Glomerular visceral epithelial cell (primary cell): Measurements from ENCODE around the gene NREP.

ENCODE experiments used
- DNase-seq: peaks from one replicate; pipeline ENCODE4 v3.0.0-alpha.2; 2016; ENCODE audit errors: extremely low spot score

Gene NREP, protein sequence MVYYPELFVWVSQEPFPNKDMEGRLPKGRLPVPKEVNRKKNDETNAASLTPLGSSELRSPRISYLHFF

DNA sequence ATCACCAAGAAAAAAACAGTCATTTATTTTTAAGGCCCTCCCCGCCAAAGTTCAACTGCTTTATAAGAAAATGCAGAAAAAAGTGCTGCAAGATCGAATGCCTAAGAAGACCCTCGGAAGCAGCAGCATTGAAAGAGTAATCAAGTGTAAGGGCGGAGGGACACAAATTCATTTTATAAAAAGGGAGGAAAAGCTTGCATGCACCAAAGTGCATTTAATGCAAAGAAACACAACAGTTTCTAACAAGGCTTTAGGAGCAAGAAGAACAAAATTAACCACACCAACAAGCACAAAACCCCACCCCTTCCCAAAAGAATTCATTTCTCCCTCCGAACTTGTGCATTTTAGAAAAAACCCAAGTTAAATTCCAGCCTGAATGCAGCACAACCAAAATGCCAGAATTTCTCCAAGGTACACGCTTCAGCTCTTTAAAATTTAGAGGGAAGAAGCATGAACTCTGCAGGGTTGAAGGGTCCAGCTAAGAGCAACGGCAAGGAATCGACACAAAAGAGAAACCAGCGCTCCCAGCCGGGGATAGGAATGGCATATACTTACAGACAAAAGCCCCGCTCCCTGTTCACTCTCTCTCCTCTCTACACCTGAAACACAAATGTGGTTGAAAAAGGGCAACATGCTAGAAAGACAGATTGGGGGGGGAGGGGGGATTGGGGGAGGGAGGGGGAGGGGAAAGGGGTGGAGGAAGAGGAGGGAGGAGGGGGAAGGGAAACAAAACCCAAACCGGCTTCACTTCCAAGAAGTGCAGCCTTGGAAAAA lies at the start of gene NREP:
Gene NREP, minus strand, starts transcription at position 614 of the 774 bp plus-strand sequence. CDS start 1,422 bp downstream, outside the sequence.
- DNase-seq = no peak

DNA sequence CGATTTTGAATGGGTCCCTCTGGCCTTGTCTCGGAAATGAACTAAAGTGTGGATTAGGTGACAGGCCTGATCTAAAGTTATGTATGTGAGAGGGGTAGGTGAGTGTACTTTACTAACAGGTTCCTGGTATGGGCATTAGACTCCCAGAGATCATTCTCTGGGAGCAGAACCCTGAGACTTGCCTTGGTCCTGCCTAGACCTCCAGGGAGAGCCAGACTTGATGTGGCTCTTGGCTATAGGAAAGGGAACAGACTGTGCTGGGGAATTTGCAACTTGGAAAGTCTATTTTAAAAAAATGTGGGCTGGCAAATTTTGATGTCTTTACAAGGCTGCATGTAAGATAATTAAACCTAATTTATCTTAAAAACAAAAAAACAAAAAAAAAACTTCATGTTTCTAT lies 49.8 kb upstream of the NREP start:
- DNase-seq = no peak

DNA sequence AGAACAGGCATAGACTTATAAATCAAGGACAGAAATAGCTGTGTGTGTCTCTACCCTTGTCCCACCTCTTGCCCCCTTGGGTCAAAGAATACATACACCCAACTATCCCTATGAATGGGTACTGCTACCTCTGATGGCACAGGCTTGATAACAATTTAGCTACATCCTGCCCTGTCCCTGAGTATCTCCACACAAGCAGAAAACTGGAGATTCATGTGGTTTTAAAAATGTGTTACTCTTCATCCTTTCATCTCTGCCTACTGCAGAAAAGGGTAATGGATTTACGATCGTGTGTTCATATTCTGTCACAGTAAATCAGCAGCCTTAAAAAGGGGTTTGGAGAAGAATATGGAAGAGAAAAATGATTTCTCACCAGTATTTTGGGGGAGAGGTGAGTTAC lies 49.2 kb upstream of the NREP start:
- DNase-seq = no peak

DNA sequence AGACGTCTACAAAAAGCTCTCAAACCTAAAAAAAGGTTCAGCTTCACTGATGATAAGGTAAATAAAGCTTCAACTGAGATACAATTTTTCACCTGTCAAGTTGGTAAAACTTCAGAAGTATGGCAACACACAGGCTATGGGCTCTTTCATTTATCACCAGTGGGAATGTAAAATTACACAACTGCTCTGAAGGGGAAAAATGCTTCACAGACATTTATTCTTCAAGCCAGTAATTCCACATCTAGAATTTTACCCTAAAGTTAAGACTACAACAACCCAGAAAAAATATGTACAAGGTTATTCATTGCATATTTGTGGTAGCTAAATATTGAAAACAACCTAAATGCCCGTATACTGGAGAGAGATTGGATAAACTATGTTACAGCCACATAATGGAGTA lies 48.1 kb upstream of the NREP start:
- no peak for DNase-seq

DNA sequence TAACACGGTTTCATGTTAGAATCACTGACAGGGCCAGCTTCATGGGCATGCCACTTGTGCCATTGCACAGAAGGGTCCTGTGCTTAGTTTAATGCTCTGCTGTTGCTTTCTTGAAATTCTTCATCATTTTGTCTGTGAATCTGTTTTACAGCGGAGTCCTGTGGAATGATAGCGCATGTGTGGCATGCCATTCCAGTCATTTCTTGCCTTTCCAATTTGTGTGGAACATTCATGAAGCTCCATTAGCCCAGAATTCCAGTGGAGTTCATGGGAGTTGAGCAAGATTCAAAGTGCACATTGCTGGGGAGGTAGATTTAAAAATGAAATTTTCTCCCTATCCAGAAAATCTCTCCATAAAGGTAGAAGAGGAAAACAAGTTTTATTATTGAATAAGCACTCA lies 43.4 kb upstream of the NREP start:
- DNase-seq = no peak

DNA sequence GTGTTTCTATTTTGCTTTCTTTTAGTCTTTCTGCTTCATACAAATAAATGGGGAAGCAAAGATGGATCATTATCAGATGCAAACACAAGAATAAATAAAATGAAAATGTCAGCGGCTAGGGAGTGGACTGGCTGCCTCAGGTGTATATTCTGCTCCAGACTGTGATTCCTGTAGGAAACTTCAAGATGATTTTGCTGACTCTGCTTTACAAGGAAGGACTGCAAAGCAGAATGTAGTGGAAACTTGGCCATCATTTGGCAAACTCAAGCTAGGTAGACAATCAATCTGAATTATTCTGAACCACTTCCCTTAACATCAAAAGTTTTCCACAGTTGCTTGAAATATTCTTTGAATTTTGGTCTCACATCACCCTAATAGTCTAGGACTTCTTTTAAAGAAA lies 38.1 kb upstream of the NREP start:
- no peak for DNase-seq

DNA sequence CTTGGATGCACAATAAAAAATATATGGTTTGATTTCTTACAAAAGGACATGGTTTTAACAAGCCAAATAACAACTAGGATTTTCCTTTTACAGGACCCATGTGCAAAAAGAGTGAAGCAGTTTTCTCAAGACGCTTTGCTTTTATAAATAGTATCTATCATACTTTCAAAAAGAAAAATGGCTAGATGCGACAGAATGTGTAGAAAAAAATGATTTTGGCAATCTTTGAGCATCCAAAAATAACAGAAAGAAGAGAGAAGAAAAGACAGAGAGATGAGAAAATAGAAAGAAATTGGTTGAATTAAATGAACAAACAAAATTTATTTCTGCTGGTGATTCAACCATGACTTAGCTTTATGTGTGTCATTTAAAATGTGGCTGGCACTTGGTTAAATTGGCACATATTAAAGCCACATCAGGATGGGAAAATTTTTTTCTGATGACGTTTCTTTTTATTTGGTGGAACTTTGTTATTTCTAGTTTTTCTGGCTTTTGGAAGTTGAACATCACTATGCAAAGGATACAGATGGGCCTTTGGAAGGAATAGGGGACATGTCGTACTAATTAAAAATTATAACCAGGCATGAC lies 35.6 kb upstream of the NREP start:
- DNase-seq = peak; percentile 33

DNA sequence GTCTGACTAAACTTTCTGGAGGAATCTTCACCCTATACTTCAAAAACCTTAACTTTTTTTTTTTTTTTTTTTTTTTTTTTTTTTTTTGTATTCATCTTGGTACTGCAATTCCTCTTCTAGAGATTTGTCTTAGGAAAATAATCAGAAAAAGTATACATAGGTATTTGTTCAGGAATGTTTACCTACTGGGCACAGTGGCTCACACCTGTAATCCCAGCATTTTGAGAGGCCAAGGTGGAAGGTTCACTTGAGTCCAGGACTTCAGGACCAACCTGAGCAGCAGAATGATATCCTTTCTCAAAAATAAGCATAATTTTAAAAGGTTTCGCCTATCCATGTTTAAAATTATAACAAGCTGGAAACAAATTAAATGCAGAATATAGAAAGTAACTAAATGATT lies 33.3 kb upstream of the NREP start:
- no peak for DNase-seq

DNA sequence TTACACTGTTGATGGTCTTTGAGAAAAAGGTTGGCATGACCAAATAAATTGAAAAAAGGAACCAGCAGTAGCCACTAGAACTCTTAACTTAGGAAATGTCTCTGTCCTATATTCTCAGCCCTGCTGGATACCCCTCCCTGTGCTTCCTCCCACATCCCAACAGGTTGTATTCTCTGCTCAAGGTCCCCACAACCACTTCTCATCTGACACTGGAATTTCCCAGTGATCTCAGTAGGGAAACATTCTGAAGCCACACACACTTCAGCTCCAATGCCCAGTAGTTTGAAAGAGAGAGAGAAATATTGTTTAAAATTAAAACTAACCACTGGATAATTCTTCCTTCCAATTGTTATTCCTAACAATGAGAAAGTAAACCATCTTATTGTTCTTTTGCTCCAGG lies 30.0 kb upstream of the NREP start:
- peak; percentile 63 for DNase-seq

DNA sequence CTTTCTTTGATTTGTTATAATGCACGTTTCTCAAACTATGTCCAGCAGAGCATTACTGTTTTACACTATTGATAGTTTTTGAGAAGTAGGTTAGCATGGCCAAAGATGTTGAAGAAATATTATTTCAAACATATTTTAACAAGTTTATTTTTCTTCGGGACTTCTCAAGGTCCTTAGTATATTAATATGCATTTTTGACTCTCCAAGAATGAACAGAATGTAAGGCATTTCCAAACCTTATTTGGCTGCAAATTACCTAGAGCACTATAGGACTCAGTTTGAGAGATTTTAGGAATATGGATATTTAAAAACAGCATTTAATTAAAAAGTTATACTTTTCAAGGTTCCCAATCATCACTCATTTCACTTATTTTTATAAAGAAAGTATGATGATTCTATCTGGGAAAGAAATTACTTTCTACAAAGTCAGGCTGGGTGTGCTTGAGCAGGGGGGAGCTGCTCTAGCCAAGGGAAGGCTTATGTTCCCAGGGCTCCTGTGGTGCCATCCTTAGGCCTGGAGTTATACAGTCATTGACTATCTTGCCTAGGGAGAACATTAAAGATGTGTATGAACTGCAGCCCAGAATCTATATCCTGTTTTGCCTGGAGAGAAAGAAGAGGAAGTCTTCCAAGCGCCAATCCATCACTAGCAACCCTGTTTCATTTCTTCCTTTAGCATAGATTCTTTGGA lies 27.6 kb upstream of the NREP start:
- no peak for DNase-seq

DNA sequence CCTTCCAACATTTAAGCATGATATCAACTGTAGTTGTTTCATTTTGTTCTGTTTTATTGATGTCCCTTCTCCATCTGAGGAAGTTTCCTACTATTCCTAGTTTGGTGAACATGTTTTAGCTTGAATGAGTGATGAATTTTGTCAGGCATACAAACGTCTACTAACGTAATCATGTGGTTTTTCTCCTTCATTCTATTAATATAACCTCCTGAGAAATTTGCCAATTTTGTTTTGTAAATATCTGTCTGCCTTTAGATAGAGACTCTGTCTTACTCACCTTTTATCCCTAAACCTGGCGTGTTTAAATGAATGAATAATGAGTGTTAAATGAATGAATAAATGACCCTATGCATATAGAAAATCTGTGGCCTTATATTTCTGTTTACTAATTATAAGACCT lies 26.5 kb upstream of the NREP start:
- no peak for DNase-seq

DNA sequence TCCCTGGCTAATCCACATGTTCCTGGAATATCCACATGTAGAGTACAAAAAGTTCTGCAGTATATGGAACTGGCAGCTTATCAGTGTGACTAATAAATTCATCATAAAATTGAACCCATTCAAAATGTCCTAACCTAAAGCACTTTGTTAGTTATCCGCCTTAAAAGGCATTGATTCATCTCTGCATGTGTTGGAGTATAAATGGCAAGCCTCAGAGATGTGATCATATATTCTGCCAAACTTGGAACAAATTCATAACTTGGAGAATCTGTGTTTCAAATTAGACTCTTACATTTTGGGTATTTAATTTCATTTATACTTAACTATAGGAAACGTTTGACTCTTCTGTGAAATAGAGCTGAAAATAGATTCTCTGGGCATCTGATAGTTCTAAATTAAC lies 25.2 kb upstream of the NREP start:
- DNase-seq = no peak

DNA sequence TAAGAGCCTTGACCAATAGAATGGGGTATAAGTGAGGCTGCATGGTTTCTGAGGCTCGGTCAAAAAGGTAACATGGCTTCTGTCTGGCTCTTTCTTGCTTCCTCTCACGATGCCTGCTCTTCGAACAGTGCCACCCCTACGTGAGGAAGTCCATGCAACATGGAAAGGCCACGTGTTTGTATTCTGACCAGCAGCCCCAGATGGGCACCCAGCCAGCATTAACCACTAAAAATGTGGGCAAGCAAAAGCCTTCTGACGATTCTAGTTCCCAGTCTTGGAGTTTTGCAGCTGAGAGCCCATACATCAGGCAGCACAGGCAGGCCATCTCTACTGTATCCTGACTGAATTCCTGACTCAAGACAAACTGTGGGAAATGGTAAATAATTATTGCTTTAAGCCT lies 24.2 kb upstream of the NREP start:
- DNase-seq = peak; percentile 64

DNA sequence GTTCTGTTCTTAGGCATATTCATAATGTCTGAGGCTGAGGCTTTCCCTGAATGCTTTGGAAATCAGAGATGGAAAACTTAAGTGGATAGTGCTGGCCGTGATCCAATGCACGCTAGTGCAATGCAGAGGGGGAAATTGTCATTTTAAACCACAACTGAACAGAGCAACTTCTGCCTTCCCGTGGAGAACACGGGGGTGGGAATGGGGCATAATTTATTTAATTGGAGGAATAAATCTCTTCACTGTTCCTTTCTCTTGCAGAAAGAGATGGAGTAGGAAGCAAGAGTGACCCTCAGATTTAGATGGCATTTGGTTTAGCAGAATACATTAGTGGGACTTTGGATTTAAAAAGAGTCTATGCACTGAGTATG lies 22.9 kb upstream of the NREP start:
- peak; percentile 22 for DNase-seq

DNA sequence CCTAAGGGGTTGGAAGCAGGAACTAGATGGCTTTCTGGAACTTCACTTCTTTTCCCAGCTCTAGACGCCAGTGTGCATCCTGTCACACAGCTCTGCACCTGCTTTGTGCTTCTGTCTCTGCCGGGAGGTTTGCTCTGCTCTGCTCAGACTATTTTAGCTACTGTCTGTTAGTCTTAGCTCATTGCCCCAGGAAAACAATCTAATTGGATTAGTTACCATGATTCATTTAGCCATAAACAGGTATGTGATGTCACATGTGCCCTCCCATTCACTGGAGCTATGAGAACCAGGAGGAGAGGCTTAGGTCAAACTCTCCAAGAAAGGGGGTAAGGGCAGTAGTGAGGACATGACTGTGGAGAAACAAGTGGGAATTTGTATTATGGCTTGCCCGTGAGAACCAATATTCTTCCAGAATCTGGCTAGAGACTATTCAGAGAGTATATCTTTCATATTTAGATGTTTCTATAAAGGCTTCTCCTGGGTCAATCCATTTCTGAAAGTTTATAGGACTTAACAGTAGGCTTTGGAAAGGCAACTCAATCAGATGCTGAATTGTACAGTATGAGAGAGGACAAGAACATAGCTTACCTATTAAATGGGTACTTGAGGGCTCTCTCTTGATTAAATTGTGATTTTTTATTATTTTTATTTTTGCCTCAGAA lies 22.4 kb upstream of the NREP start:
- no peak for DNase-seq

DNA sequence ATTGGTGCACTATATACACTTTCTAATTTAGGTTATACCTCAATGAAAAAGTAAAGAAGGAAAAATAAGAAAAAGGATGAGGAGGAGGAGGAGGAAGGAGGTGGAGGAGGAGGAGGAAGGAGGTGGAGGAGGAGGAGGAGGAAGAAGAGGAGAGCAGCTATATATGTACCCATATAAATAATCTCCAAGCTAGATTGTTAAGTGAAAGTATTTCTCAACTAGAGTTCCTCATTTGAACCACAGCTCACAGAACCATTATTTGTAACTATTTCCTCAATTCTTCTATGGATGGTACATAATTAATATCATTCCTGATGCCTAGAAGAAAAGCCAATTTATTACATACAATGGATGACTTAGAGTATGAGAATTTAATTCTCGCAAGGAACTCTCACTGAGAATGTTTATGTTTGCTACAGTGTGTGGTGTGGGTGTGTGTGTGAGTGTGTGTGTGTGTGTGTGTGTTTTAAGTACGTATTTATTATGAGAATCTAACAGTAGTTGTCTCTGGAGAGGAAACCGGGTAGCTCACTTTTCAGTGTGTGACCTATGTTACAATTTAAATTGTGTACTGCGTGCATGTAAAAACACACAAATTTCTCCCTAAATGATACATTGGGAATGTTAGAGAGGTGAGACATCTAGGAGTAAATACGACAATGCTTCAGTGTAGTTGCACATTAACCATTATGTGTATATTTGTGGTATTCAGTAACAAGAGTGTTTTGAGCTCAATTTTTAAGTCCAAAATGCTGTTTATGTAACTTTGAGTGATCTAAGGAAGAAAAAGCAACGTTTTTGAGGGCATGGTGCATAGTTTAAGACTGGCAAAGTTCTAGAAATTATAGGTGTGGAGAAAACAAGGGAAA lies 20.2 kb upstream of the NREP start:
- DNase-seq = no peak

DNA sequence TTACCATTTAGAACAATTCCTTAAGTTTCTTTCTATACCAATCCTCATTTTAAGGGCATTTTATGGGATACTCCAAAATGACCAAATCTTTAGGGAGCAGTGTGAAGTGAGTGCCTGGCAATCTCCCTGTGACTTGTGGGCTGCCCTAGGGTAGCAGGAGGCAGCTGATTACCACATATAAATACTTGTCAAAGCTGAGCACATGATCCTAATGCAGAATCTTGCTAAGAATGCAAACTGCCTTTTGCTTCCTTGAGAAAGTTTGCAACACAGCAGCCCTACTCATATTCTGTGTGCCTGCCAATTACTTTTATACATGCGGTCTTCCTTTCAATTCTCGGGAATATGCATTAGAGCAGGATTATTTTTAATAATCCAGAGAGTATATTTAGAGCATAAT lies 18.2 kb upstream of the NREP start:
- peak; percentile 13 for DNase-seq

DNA sequence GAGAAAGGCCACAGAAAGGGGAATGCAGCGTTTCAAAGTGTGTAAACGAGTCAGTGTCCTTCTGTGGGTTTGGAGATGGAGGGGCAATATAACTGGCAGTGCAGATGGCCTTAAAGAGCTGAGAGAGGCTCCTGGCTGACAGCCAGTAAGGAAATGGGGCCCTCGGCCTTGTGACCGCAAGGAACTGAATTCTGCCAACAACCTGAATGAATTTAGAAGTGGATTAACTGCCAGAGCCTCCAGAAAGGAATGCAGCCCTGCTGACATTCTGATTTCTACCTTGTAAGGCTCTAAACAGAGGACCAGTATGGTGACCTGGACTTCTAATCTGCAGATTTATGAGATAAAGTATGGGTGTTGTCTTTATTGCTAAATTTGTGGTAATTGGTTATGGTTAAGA lies 17.5 kb upstream of the NREP start:
- DNase-seq = peak; percentile 96

DNA sequence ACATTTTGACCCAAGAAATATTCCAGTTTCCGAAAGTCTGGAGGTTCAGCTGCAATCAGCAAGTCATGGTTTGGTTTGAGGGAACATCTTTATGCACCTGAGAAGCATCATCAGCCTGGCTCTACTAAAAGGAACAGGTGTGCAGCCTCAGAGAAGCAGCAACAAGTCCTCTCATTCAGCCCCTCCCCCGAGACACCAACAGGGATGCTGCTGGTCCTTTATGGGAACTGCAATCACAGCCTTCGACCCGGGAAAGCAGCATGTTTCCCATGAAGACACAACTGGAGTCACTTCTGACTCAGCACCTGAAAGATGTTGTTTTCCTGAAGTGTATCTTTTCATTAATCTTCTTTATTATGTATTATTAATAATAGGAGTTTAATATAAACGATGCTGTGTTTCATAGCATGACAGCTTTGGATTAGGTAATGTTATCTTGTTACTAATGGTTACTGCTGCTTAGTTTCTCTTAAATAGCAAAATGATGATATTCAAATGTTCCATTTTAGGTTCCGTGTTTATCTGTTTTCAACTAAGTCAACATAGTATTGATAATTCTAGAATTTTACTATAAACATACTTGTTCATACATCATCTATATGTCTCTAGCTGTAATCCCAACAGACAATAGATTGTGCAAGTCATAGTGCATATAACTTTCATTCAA lies 15.6 kb upstream of the NREP start:
- no peak for DNase-seq

DNA sequence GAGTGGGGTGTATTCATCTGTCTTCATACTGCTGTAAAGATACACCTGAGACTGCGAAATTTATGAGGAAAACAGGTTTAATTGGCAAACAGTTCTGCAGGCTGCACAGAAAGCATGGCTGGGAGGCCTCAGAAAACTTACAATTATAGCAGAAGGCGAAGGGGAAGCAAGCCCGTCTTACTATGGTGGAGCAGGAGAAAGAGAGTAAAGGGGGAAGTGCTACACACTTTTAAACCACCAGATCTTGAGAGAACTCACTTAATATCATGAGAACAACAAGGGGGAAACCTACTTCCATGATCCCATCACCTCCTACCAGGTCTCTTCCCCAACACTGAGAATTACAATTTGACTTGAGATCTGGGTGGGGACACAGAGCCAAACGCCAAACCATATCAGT lies 12.5 kb upstream of the NREP start:
- DNase-seq = no peak
